GM23338 (cell line): Measurements from ENCODE around the gene HGS. TPM values are rescaled to one million over a fixed set of nuclear protein-coding genes. Genes with fewer than 3 reads are reported as not detected.

ENCODE experiments used
- ATAC-seq: fragments of 200-7000 bp; cut with Tn5 transposase; 3 replicates; pipeline ENCODE4 v1.9.1; 2020
- DNase-seq: peaks from one replicate; pipeline ENCODE4 v3.0.0-alpha.2; 2015; ENCODE audit warnings: low spot score
- H2AFZ ChIP-seq: fragments of 200-600 bp; sonication (generic); 2 replicates; pipeline ENCODE4 v1.8.0; 2016; ENCODE audit warnings: antibody characterized with exemption, mild to moderate bottlenecking, moderate library complexity
- H3F3A ChIP-seq: fragments of 200-600 bp; sonication (generic); replicated peaks from 2 replicates; pipeline ENCODE4 v1.8.0; 2017; ENCODE audit warnings: antibody characterized with exemption, mixed run types, low read depth
- H3K27ac ChIP-seq: fragments of 200-600 bp; sonication (generic); 2 replicates; pipeline ENCODE4 v1.6.1; 2016; ENCODE audit warnings: low read depth
- H3K27me3 ChIP-seq: fragments of 200-600 bp; sonication (generic); 2 replicates; pipeline ENCODE4 v1.8.0; 2016; ENCODE audit warnings: mild to moderate bottlenecking, mixed run types, moderate library complexity; ENCODE audit not compliant: insufficient read depth
- H3K36me3 ChIP-seq: fragments of 200-600 bp; sonication (generic); 2 replicates; pipeline ENCODE4 v1.8.0; 2016; ENCODE audit warnings: mild to moderate bottlenecking; ENCODE audit not compliant: insufficient read depth
- H3K4me1 ChIP-seq: fragments of 200-600 bp; sonication (generic); 2 replicates; pipeline ENCODE4 v1.8.0; 2016; ENCODE audit warnings: mild to moderate bottlenecking, moderate library complexity; ENCODE audit not compliant: insufficient read depth
- H3K4me2 ChIP-seq: fragments of 200-600 bp; sonication (generic); 2 replicates; pipeline ENCODE4 v1.7.1; 2017; ENCODE audit warnings: mixed run types
- H3K4me3 ChIP-seq: fragments of 200-600 bp; sonication (generic); 2 replicates; pipeline ENCODE4 v1.6.1; 2016; ENCODE audit warnings: mixed run types
- H3K79me2 ChIP-seq: fragments of 200-600 bp; sonication (generic); replicated peaks from 2 replicates; pipeline ENCODE4 v1.8.0; 2017; ENCODE audit warnings: mild to moderate bottlenecking; ENCODE audit not compliant: insufficient read depth
- H3K9me2 ChIP-seq: fragments of 200-600 bp; sonication (generic); 2 replicates; pipeline ENCODE4 v1.8.0; 2017; ENCODE audit not compliant: insufficient read depth
- H4K20me1 ChIP-seq: fragments of 200-600 bp; sonication (generic); replicated peaks from 2 replicates; pipeline ENCODE4 v1.8.0; 2017; ENCODE audit warnings: mild to moderate bottlenecking; ENCODE audit not compliant: insufficient read depth
- H3K27ac Mint-ChIP-seq: 2 replicates; pipeline ENCODE4 v1.8.0; 2020; ENCODE audit warnings: inconsistent platforms, mild to moderate bottlenecking, moderate library complexity, mixed read lengths
- H3K27me3 Mint-ChIP-seq: 3 replicates; pipeline ENCODE4 v1.8.0; 2022; ENCODE audit warnings: low read depth, mild to moderate bottlenecking, moderate library complexity, mixed read lengths, inconsistent platforms; ENCODE audit not compliant: insufficient read depth, poor library complexity
- H3K36me3 Mint-ChIP-seq: 3 replicates; pipeline ENCODE4 v1.8.0; 2021; ENCODE audit warnings: low read depth, mild to moderate bottlenecking, inconsistent platforms, moderate library complexity, mixed read lengths
- H3K4me1 Mint-ChIP-seq: 3 replicates; pipeline ENCODE4 v1.8.0; 2020; ENCODE audit warnings: mild to moderate bottlenecking, inconsistent platforms, mixed read lengths
- H3K4me3 Mint-ChIP-seq: 3 replicates; pipeline ENCODE4 v1.8.0; 2021; ENCODE audit warnings: moderate library complexity, mild to moderate bottlenecking, inconsistent platforms, mixed read lengths
- H3K9me3 Mint-ChIP-seq: 3 replicates; pipeline ENCODE4 v1.8.0; 2020; ENCODE audit warnings: moderate library complexity, mild to moderate bottlenecking, inconsistent platforms, mixed read lengths
- CREB1 ChIP-seq: fragments of 250-450 bp; sonication (Bioruptor Pico); IDR thresholded peaks from 2 replicates; pipeline ENCODE4 v1.5.0; 2020; ENCODE audit warnings: low read depth, mild to moderate bottlenecking, moderate library complexity
- NANOG ChIP-seq: IDR thresholded peaks from 2 replicates; pipeline ENCODE4 v1.6.1; 2016; ENCODE audit warnings: antibody characterized with exemption, borderline replicate concordance
- POLR2AphosphoS5 ChIP-seq: IDR thresholded peaks from 2 replicates; pipeline ENCODE4 v1.6.1; 2016; ENCODE audit warnings: antibody characterized with exemption, low read depth
- STAT1 ChIP-seq: IDR thresholded peaks from one replicate; pipeline ENCODE4 v1.6.1; 2016; ENCODE audit warnings: antibody characterized with exemption; ENCODE audit not compliant: unreplicated experiment
- ZNF331 ChIP-seq: fragments of 250-450 bp; sonication (Bioruptor Pico); IDR thresholded peaks from 2 replicates; pipeline ENCODE4 v1.5.0; 2020; ENCODE audit warnings: low read depth, mild to moderate bottlenecking, moderate library complexity
- ZNF462 ChIP-seq: fragments of 250-450 bp; sonication (Bioruptor Pico); IDR thresholded peaks from 2 replicates; pipeline ENCODE4 v1.5.0; 2020; ENCODE audit warnings: mild to moderate bottlenecking, moderate library complexity
- polyA plus RNA-seq: library from polyadenylated mRNA; unstranded; fragments of >200 nt; fragmentation: Nextera tagmentation; extraction: Ambion mirVana; gene quantifications from 2 replicates; pipeline ENCODE4 v1.2.1, GENCODE V29; 2016
- total RNA-seq: library from RNA; depleted of rRNA; stranded (reverse); fragments of >200 nt; shearing (Covaris generic); gene quantifications from 2 replicates; pipeline ENCODE4 v1.2.3, GENCODE V29; 2014
- TF ChIP-seq, protein P1 (sequence below), 2 experiments: fragments of 200-600 bp in 1 of 2; sonication (generic) in 1 of 2; conservative IDR thresholded peaks; 2 replicates each; pipeline versions ENCODE4 v1.5.1 to v1.6.1; 2016 to 2017; ENCODE audit warnings: antibody characterized with exemption in 2 of 2, low read depth in 2 of 2, mild to moderate bottlenecking in 2 of 2, moderate library complexity in 1 of 2

Gene HGS
- total and polyA plus RNA-seq, 2 experiments from 2014 or later = 59.0 to 90.2 TPM

DNA sequence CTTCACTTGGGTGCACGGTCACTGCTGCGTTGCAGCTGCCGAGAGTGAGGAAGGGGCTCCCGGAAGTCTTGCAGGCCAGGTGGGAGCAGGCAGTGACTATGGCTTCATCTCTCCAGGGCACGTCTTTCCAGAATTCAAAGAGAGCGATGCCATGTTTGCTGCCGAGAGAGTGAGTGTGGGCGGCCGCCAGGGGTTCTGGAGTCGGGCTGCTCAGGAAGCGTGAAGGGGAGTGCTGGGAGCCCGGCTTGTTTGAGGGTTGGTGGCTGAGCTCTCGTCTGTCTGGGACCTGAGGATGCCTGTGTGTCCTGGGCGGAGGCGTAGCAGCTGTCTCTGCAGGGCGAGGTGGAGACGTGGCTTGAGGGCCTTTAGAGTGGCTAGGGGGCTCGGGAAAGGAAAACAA lies 6.3 kb downstream of the HGS start (continued):
- no peak for TF ChIP-seq ZNF462 (CRISPR knock-in tag)
- no peak for TF ChIP-seq STAT1
- TF ChIP-seq CREB1 (CRISPR knock-in tag) = no peak

- H2AFZ ChIP-seq = no peak overlapping the region
- ATAC-seq (no peak), DNase-seq (no peak)
- no peak overlapping the region for H3K4me2 ChIP-seq
- Mint-ChIP-seq H3K4me1 (no peaks in the 10 kb centered on the region; the same call in 2 of the 3 replicates), H3K9me3 (no peaks in the 10 kb centered on the region; the same call in 2 of the 3 replicates), H3K4me3 (no peak overlapping the region), H3K27ac (no peak overlapping the region), H3K27me3 (peaks cover 8% of the 10 kb centered on the region), H3K36me3 (peaks cover 51% of the 10 kb centered on the region)
- no peaks in the 10 kb centered on the region for H3K27me3 ChIP-seq
- no peak overlapping the region for H3K27ac ChIP-seq
- H3K36me3 ChIP-seq = no peaks in the 10 kb centered on the region
- H3F3A ChIP-seq = peaks cover 2% of the 10 kb centered on the region
- peaks cover 4% of the 10 kb centered on the region; the same call in 1 of the 2 replicates for H4K20me1 ChIP-seq
- no peaks in the 10 kb centered on the region for H3K4me1 ChIP-seq
- no peaks in the 10 kb centered on the region for H3K9me2 ChIP-seq
- H3K4me3 ChIP-seq = no peak overlapping the region
- TF ChIP-seq POLR2AphosphoS5 (no peak), ZNF462 (CRISPR knock-in tag) (no peak), ZNF331 (CRISPR knock-in tag) (no peak), NANOG (no peak)
- TF ChIP-seq, protein P1, sequence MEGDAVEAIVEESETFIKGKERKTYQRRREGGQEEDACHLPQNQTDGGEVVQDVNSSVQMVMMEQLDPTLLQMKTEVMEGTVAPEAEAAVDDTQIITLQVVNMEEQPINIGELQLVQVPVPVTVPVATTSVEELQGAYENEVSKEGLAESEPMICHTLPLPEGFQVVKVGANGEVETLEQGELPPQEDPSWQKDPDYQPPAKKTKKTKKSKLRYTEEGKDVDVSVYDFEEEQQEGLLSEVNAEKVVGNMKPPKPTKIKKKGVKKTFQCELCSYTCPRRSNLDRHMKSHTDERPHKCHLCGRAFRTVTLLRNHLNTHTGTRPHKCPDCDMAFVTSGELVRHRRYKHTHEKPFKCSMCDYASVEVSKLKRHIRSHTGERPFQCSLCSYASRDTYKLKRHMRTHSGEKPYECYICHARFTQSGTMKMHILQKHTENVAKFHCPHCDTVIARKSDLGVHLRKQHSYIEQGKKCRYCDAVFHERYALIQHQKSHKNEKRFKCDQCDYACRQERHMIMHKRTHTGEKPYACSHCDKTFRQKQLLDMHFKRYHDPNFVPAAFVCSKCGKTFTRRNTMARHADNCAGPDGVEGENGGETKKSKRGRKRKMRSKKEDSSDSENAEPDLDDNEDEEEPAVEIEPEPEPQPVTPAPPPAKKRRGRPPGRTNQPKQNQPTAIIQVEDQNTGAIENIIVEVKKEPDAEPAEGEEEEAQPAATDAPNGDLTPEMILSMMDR (conservative IDR thresholded peaks at IDR 0.05; ENCODE audit: low read depth in 2 of 2) = no peak
- peaks cover 7% of the 10 kb centered on the region for H3K79me2 ChIP-seq
Observed at GRCh38 chr17:81690549-81690948, 6.7 kb downstream of the HGS start.
